Measurements from ENCODE around the gene CALD1.

The CALD1 gene

GRCh38 chr7:134931487-134931886 is 152.1 kb downstream of the CALD1 start:
- no peaks in the 10 kb centered on the region for H3K27me3 ChIP-seq (ENCODE audit: insufficient read depth, low read length)

GRCh38 chr7:134932707-134933370 is 153.4 kb downstream of the CALD1 start:
- Histone ChIP-seq H3K4me3 (ENCODE audit: low read depth, low read length) (no peak overlapping the region), H2BK120ac (ENCODE audit: insufficient read depth, low read length, poor library complexity) (no peak overlapping the region), H3K23ac (ENCODE audit: low read length) (no peak overlapping the region), H3K36me3 (ENCODE audit: control insufficient read depth in 1 of 2, insufficient read depth in 2 of 2, low read length in 2 of 2) (peaks cover 14 to 36% of the 10 kb centered on the region in 2 experiments), H3K9me3 (ENCODE audit: insufficient read depth, low read depth, low read length) (no peaks in the 10 kb centered on the region), H2BK5ac (ENCODE audit: low read depth, low read length, poor library complexity) (peak overlapping the region; percentile 18), H2BK12ac (ENCODE audit: low read length) (no peak overlapping the region), H3K9ac (ENCODE audit: low read length) (no peak overlapping the region), H2AK5ac (ENCODE audit: low read length) (no peak overlapping the region), H3K4me2 (ENCODE audit: low read length) (no peak overlapping the region), H4K12ac (ENCODE audit: low read depth, low read length) (no peak overlapping the region), H3K18ac (ENCODE audit: low read length) (no peak overlapping the region), H3K27me3 (ENCODE audit: insufficient read depth, low read length) (no peaks in the 10 kb centered on the region), H2AFZ (ENCODE audit: insufficient read depth, low read length, poor library complexity) (no peak overlapping the region), H3K79me1 (ENCODE audit: low read length) (peaks cover 2% of the 10 kb centered on the region), H3K14ac (ENCODE audit: low read length) (no peak overlapping the region), H3K79me2 (ENCODE audit: control insufficient read depth, insufficient read depth, low read length, poor library complexity) (no peaks in the 10 kb centered on the region), H3K4ac (ENCODE audit: low read depth, low read length) (no peak overlapping the region), H3K27ac (ENCODE audit: low read depth, low read length) (peak overlapping the region; percentile 11), H3K4me1 (ENCODE audit: control insufficient read depth in 1 of 2, insufficient read depth in 2 of 2, low read length in 2 of 2) (peaks cover 9 to 12% of the 10 kb centered on the region in 2 experiments), H4K91ac (ENCODE audit: low read depth, low read length) (no peak overlapping the region), H4K8ac (ENCODE audit: low read depth, low read length) (peak overlapping the region; percentile 45)
- no CpG with 5 or more reads among the region's 17 CpGs for WGBS (ENCODE audit: extremely low coverage, insufficient coverage, insufficient read length)
- peak; percentile 48 to 69 for DNase-seq

More at GRCh38 chr7:134931487-134931886, 152.1 kb downstream of the CALD1 start:
- Histone ChIP-seq H3K4me1 (ENCODE audit: control insufficient read depth in 1 of 2, insufficient read depth in 2 of 2, low read length in 2 of 2) (peaks cover 8 to 11% of the 10 kb centered on the region in 2 experiments), H3K79me1 (ENCODE audit: low read length) (peaks cover 2% of the 10 kb centered on the region), H3K9me3 (ENCODE audit: insufficient read depth, low read depth, low read length) (no peaks in the 10 kb centered on the region), H3K23ac (ENCODE audit: low read length) (no peak overlapping the region), H3K79me2 (ENCODE audit: control insufficient read depth, insufficient read depth, low read length, poor library complexity) (no peaks in the 10 kb centered on the region), H3K27ac (ENCODE audit: low read depth, low read length) (no peak overlapping the region), H3K4ac (ENCODE audit: low read depth, low read length) (no peak overlapping the region), H4K12ac (ENCODE audit: low read depth, low read length) (no peak overlapping the region), H3K9ac (ENCODE audit: low read length) (no peak overlapping the region), H2BK120ac (ENCODE audit: insufficient read depth, low read length, poor library complexity) (no peak overlapping the region), H4K8ac (ENCODE audit: low read depth, low read length) (no peak overlapping the region), H3K36me3 (ENCODE audit: control insufficient read depth in 1 of 2, insufficient read depth in 2 of 2, low read length in 2 of 2) (peaks cover 14 to 32% of the 10 kb centered on the region in 2 experiments), H2BK5ac (ENCODE audit: low read depth, low read length, poor library complexity) (no peak overlapping the region), H3K14ac (ENCODE audit: low read length) (no peak overlapping the region), H3K18ac (ENCODE audit: low read length) (no peak overlapping the region), H2AK5ac (ENCODE audit: low read length) (no peak overlapping the region), H3K4me3 (ENCODE audit: low read depth, low read length) (no peak overlapping the region), H2BK12ac (ENCODE audit: low read length) (no peak overlapping the region), H3K4me2 (ENCODE audit: low read length) (no peak overlapping the region), H4K91ac (ENCODE audit: low read depth, low read length) (no peak overlapping the region), H2AFZ (ENCODE audit: insufficient read depth, low read length, poor library complexity) (no peak overlapping the region)
- DNase-seq = no peak
- no CpG with 5 or more reads among the region's 1 CpG for WGBS (ENCODE audit: extremely low coverage, insufficient coverage, insufficient read length)

GRCh38 chr7:134933460-134934068 is 154.1 kb downstream of the CALD1 start:
- no peak overlapping the region for H3K9ac ChIP-seq (ENCODE audit: low read length)
- H2AK5ac ChIP-seq (ENCODE audit: low read length) = no peak overlapping the region
- peaks cover 12 to 16% of the 10 kb centered on the region in 2 experiments for H3K4me1 ChIP-seq (ENCODE audit: control insufficient read depth in 1 of 2, insufficient read depth in 2 of 2, low read length in 2 of 2)
- H4K8ac ChIP-seq (ENCODE audit: low read depth, low read length) = peak overlapping the region; percentile 9
- no peak overlapping the region for H4K12ac ChIP-seq (ENCODE audit: low read depth, low read length)
- no peak overlapping the region for H3K4me3 ChIP-seq (ENCODE audit: low read depth, low read length)
- H2BK5ac ChIP-seq (ENCODE audit: low read depth, low read length, poor library complexity) = no peak overlapping the region
- H3K14ac ChIP-seq (ENCODE audit: low read length) = no peak overlapping the region
- no peak overlapping the region for H3K4me2 ChIP-seq (ENCODE audit: low read length)
- no peak overlapping the region for H2AFZ ChIP-seq (ENCODE audit: insufficient read depth, low read length, poor library complexity)
- no peak overlapping the region for H3K23ac ChIP-seq (ENCODE audit: low read length)
- peaks cover 13 to 38% of the 10 kb centered on the region in 2 experiments for H3K36me3 ChIP-seq (ENCODE audit: control insufficient read depth in 1 of 2, insufficient read depth in 2 of 2, low read length in 2 of 2)
- peaks cover 2% of the 10 kb centered on the region for H3K79me1 ChIP-seq (ENCODE audit: low read length)
- H4K91ac ChIP-seq (ENCODE audit: low read depth, low read length) = no peak overlapping the region
- no peaks in the 10 kb centered on the region for H3K79me2 ChIP-seq (ENCODE audit: control insufficient read depth, insufficient read depth, low read length, poor library complexity)
- H3K9me3 ChIP-seq (ENCODE audit: insufficient read depth, low read depth, low read length) = no peaks in the 10 kb centered on the region
- H3K27me3 ChIP-seq (ENCODE audit: insufficient read depth, low read length) = no peaks in the 10 kb centered on the region
- no peak overlapping the region for H3K4ac ChIP-seq (ENCODE audit: low read depth, low read length)
- WGBS (ENCODE audit: extremely low coverage, insufficient coverage, insufficient read length) = no CpG with 5 or more reads among the region's 3 CpGs
- DNase-seq = no peak
- no peak overlapping the region for H3K18ac ChIP-seq (ENCODE audit: low read length)
- H2BK12ac ChIP-seq (ENCODE audit: low read length) = no peak overlapping the region
- peak overlapping the region; percentile 9 for H3K27ac ChIP-seq (ENCODE audit: low read depth, low read length)
- no peak overlapping the region for H2BK120ac ChIP-seq (ENCODE audit: insufficient read depth, low read length, poor library complexity)

- Histone ChIP-seq H3K27ac (ENCODE audit: low read depth, low read length) (no peak overlapping the region), H3K4ac (ENCODE audit: low read depth, low read length) (no peak overlapping the region), H3K79me1 (ENCODE audit: low read length) (peaks cover 9% of the 10 kb centered on the region), H3K18ac (ENCODE audit: low read length) (no peak overlapping the region), H3K9ac (ENCODE audit: low read length) (no peak overlapping the region), H3K79me2 (ENCODE audit: control insufficient read depth, insufficient read depth, low read length, poor library complexity) (peaks cover 1% of the 10 kb centered on the region), H4K91ac (ENCODE audit: low read depth, low read length) (no peak overlapping the region), H3K9me3 (ENCODE audit: insufficient read depth, low read depth, low read length) (no peaks in the 10 kb centered on the region), H4K12ac (ENCODE audit: low read depth, low read length) (no peak overlapping the region), H2BK120ac (ENCODE audit: insufficient read depth, low read length, poor library complexity) (no peak overlapping the region), H3K4me3 (ENCODE audit: low read depth, low read length) (no peak overlapping the region), H2BK12ac (ENCODE audit: low read length) (no peak overlapping the region), H3K14ac (ENCODE audit: low read length) (no peak overlapping the region), H2AFZ (ENCODE audit: insufficient read depth, low read length, poor library complexity) (no peak overlapping the region), H3K23ac (ENCODE audit: low read length) (no peak overlapping the region), H3K27me3 (ENCODE audit: insufficient read depth, low read length) (no peaks in the 10 kb centered on the region), H3K36me3 (ENCODE audit: control insufficient read depth in 1 of 2, insufficient read depth in 2 of 2, low read length in 2 of 2) (peaks cover 9 to 36% of the 10 kb centered on the region in 2 experiments), H4K8ac (ENCODE audit: low read depth, low read length) (no peak overlapping the region), H3K4me2 (ENCODE audit: low read length) (no peak overlapping the region), H2AK5ac (ENCODE audit: low read length) (no peak overlapping the region), H3K4me1 (ENCODE audit: control insufficient read depth in 1 of 2, insufficient read depth in 2 of 2, low read length in 2 of 2) (peaks cover 22 to 30% of the 10 kb centered on the region in 2 experiments), H2BK5ac (ENCODE audit: low read depth, low read length, poor library complexity) (no peak overlapping the region)
- no CpG with 5 or more reads among the region's 2 CpGs for WGBS (ENCODE audit: extremely low coverage, insufficient coverage, insufficient read length)
- no peak for DNase-seq
Observed at GRCh38 chr7:134935701-134936100, 156.3 kb downstream of the CALD1 start.
